D721Med (cell line): ENCODE results near the gene GRIN2C.

ENCODE experiments used
- DNase-seq: peaks from one replicate; pipeline ENCODE4 v3.0.0; 2011; ENCODE audit warnings: low spot score; ENCODE audit not compliant: insufficient read length
- FAIRE-seq: peaks from 2 replicates; lab custom pipeline; 2011; peaks lifted over from hg19 to GRCh38; lab: Jason Lieb, UNC
- TF ChIP-seq, protein P1 (sequence below): IDR thresholded peaks from 2 replicates; pipeline ENCODE4 v1.5.1; 2012; ENCODE audit warnings: mild to moderate bottlenecking, control low read depth; ENCODE audit not compliant: insufficient read depth; ENCODE audit errors: missing control alignments

Gene GRIN2C

GRCh38 chr17:74878658-74879057 lies 19.0 kb upstream of the GRIN2C start:
- no peak for FAIRE-seq

DNA sequence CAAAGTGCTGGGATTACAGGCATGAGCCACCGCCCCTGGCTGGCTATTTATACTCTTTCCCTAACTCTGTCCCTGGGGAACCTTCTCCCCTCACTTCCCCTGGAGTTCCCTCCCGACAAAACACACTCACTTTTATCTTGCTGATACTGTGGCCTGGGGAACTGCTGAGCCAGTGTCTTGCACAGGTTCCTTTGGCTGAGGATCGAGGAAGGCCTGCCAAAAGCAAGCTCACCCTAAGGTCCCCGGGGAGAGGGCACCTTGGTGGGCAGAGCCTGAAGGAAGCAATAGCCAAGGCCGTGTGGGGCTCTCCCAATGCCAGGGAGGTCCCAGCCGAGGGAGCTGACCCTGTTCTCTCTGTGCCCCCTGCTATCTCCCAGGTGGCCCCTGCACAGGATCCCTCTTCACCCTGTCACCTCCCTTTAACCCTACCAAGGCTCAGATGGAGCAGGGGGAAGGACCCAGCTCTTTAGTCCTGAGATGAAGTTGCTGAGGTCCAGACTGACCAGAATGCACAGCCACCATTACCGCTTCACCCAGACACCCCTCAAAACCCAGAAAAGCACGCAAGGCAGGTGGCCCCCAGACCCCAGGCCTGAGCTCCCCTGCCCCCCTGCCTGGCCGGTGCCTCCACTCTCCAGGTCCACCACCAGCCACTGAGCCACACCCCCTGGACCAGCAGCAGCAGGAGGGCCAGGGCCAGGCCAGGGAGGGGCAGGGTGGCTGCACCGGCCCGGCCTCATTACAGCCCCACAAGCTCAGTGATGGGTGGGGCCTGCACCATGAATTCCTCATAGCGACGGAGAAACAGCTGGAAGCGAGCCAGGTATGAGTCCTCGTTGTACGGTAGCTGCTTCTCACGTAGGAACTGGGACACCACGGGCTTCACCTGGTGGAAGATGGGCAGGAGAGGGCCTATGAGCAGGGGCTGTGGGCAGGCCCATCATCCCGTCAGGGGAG lies 18.2 kb upstream of the GRIN2C start:
- TF ChIP-seq, protein P1, sequence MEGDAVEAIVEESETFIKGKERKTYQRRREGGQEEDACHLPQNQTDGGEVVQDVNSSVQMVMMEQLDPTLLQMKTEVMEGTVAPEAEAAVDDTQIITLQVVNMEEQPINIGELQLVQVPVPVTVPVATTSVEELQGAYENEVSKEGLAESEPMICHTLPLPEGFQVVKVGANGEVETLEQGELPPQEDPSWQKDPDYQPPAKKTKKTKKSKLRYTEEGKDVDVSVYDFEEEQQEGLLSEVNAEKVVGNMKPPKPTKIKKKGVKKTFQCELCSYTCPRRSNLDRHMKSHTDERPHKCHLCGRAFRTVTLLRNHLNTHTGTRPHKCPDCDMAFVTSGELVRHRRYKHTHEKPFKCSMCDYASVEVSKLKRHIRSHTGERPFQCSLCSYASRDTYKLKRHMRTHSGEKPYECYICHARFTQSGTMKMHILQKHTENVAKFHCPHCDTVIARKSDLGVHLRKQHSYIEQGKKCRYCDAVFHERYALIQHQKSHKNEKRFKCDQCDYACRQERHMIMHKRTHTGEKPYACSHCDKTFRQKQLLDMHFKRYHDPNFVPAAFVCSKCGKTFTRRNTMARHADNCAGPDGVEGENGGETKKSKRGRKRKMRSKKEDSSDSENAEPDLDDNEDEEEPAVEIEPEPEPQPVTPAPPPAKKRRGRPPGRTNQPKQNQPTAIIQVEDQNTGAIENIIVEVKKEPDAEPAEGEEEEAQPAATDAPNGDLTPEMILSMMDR, result no peak
- DNase-seq (no peak), FAIRE-seq (no peak)

More at GRCh38 chr17:74878658-74879057, 19.0 kb upstream of the GRIN2C start:
- TF ChIP-seq, protein P1, result no peak
- DNase-seq, result no peak

GRCh38 chr17:74875977-74876593 lies 16.4 kb upstream of the GRIN2C start:
- TF ChIP-seq, protein P1, result no peak
- FAIRE-seq, result no peak
- no peak for DNase-seq

DNA sequence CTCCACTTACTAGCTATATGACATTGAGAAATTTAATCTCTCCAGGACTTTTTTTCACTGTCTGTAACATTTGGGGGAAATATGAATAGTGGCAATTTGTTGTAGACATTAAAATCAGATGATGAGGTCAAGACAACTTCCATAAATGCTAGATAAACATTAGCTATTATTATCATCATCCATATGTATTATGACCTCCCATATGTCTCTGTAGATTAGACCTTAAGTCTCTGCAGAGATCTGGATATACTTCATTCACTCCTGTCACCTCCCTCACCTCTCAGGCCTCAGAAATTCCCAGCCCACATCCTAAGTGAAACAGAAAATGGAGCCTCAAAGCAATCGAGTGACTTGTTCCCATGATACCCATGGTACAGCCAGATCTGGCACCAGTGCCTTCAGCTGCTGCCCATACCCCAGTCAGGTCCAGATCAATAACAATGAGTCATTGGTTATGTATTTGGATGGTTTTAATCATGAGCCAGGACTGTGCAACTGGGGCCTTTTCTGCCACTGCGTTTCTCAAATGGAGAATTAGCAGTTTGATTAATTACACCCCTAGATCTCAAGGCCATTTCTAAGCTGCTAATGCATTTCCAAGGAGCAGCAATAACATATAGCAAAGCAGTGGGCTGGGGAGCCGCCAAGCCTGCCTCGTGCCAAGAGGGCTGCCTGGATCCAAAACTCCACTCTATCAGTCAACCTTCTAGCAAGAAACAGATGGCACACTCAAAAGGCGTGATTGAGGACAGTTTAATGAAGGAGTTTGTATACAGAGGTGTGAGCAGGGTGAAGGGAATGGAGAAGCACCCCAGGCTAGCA lies 15.7 kb upstream of the GRIN2C start:
- DNase-seq (no peak), FAIRE-seq (no peak)
- TF ChIP-seq, protein P1, result no peak

DNA sequence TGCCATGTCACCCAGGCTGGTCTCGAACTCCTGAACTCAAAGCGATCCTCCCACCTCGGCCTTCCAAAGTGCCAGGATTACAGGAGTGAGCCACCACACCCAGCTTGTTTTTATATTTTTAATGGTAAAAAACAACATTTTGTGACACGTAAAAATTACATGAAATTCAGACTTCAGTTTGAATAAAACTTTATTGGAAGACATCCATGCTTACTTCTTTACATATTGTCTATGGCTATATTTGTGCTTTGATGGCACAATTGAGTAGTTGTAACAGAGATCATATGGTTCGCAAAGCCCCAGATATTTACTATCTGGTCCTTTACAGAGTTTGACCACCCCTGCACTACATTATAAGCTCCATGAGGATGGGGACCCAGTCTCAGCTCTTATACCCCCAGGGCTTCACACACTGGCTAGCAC lies 14.9 kb upstream of the GRIN2C start:
- DNase-seq, result no peak
- TF ChIP-seq, protein P1, result no peak
- FAIRE-seq, result no peak

GRCh38 chr17:74873874-74874614 lies 14.4 kb upstream of the GRIN2C start:
- DNase-seq (no peak), FAIRE-seq (no peak)
- TF ChIP-seq, protein P1, result no peak
